NCI-H1436 treated with DMSO at 0.1 percent for 48 hours (cell line): ENCODE results near the gene SHB.
A peak's percentile ranks its signal among the peaks of the same experiment; 100 is the strongest.

ENCODE experiments used
- DNase-seq: peaks from one replicate; lab custom pipeline; 2025; lab: John Stamatoyannopoulos, UW

SHB gene

GRCh38 chr9:37929441-37929895, 139.6 kb downstream of the SHB start:
- DNase-seq: no peak

- no peak for DNase-seq
Observed at GRCh38 chr9:37928552-37929430, 140.2 kb downstream of the SHB start.

GRCh38 chr9:37927601-37928551, 141.2 kb downstream of the SHB start:
- no peak for DNase-seq

GRCh38 chr9:37927132-37927531, 141.9 kb downstream of the SHB start:
- peak; percentile 44 for DNase-seq

- DNase-seq: no peak
Observed at GRCh38 chr9:37926737-37927118, 142.3 kb downstream of the SHB start.

- DNase-seq: no peak
Observed at GRCh38 chr9:37925786-37926736, 143.0 kb downstream of the SHB start.

- no peak for DNase-seq
Observed at GRCh38 chr9:37925006-37925405, 144.0 kb downstream of the SHB start.

- DNase-seq: no peak
Observed at GRCh38 chr9:37924538-37924937, 144.5 kb downstream of the SHB start.

- no peak for DNase-seq
Observed at GRCh38 chr9:37923796-37924427, 145.1 kb downstream of the SHB start.

GRCh38 chr9:37923118-37923795, 145.8 kb downstream of the SHB start:
- DNase-seq: no peak

- DNase-seq: no peak
Observed at GRCh38 chr9:37922363-37923117, 146.5 kb downstream of the SHB start.

- DNase-seq: no peak
Observed at GRCh38 chr9:37921546-37922300, 147.3 kb downstream of the SHB start.

- DNase-seq: no peak
Observed at GRCh38 chr9:37921168-37921510, 147.9 kb downstream of the SHB start.

- DNase-seq: no peak
Observed at GRCh38 chr9:37920471-37921167, 148.4 kb downstream of the SHB start.

GRCh38 chr9:37919956-37920335, 149.1 kb downstream of the SHB start:
- no peak for DNase-seq

- DNase-seq: no peak
Observed at GRCh38 chr9:37919246-37919955, 149.6 kb downstream of the SHB start.

GRCh38 chr9:37918665-37919170, 150.3 kb downstream of the SHB start:
- DNase-seq: no peak
